Measurements from ENCODE around the gene ZNF777.

ZNF777 gene

DNA sequence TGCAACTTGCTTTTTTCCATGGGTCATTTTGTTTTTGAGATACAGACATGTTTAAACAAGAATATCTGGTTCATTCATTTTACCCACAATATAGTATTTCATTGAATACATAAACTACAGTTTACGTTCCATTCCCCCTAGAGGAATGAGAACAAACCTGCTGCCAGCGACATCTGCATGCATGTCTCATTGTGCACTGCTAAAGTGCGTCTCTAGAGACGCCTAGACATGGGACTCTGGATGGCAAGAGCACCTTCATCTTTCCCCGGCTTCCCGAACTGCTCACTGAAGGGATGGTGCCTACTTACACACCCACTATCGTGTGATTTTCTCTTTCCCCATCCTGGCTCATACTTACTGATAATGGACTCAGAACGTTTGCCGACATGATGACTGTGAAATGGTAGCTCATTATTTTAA lies 1.2 kb upstream of the ZNF777 start:
- TF ChIP-seq TEAD4 (IDR thresholded peaks at IDR 0.05) (no peak), RAD21 (IDR thresholded peaks at IDR 0.05; ENCODE audit: low read depth) (no peak), TAF1 (IDR thresholded peaks at IDR 0.05; ENCODE audit: low read depth) (no peak), NFIC (IDR thresholded peaks at IDR 0.05) (no peak), EP300 (IDR thresholded peaks at IDR 0.05; ENCODE audit: borderline replicate concordance) (no peak), ZBTB7A (IDR thresholded peaks at IDR 0.05; ENCODE audit: low read depth) (no peak), YY1 (IDR thresholded peaks at IDR 0.05; ENCODE audit: low read depth) (no peak), CREB1 (IDR thresholded peaks at IDR 0.05; ENCODE audit: low read depth) (no peak), CEBPB (IDR thresholded peaks at IDR 0.05) (no peak), EGR1 (IDR thresholded peaks at IDR 0.05) (no peak)
- TF ChIP-seq, protein P1, sequence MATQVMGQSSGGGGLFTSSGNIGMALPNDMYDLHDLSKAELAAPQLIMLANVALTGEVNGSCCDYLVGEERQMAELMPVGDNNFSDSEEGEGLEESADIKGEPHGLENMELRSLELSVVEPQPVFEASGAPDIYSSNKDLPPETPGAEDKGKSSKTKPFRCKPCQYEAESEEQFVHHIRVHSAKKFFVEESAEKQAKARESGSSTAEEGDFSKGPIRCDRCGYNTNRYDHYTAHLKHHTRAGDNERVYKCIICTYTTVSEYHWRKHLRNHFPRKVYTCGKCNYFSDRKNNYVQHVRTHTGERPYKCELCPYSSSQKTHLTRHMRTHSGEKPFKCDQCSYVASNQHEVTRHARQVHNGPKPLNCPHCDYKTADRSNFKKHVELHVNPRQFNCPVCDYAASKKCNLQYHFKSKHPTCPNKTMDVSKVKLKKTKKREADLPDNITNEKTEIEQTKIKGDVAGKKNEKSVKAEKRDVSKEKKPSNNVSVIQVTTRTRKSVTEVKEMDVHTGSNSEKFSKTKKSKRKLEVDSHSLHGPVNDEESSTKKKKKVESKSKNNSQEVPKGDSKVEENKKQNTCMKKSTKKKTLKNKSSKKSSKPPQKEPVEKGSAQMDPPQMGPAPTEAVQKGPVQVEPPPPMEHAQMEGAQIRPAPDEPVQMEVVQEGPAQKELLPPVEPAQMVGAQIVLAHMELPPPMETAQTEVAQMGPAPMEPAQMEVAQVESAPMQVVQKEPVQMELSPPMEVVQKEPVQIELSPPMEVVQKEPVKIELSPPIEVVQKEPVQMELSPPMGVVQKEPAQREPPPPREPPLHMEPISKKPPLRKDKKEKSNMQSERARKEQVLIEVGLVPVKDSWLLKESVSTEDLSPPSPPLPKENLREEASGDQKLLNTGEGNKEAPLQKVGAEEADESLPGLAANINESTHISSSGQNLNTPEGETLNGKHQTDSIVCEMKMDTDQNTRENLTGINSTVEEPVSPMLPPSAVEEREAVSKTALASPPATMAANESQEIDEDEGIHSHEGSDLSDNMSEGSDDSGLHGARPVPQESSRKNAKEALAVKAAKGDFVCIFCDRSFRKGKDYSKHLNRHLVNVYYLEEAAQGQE (IDR thresholded peaks at IDR 0.05; ENCODE audit: low read depth) = no peak
- TF ChIP-seq, protein P2, sequence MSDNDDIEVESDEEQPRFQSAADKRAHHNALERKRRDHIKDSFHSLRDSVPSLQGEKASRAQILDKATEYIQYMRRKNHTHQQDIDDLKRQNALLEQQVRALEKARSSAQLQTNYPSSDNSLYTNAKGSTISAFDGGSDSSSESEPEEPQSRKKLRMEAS (IDR thresholded peaks at IDR 0.05) = no peak

DNA sequence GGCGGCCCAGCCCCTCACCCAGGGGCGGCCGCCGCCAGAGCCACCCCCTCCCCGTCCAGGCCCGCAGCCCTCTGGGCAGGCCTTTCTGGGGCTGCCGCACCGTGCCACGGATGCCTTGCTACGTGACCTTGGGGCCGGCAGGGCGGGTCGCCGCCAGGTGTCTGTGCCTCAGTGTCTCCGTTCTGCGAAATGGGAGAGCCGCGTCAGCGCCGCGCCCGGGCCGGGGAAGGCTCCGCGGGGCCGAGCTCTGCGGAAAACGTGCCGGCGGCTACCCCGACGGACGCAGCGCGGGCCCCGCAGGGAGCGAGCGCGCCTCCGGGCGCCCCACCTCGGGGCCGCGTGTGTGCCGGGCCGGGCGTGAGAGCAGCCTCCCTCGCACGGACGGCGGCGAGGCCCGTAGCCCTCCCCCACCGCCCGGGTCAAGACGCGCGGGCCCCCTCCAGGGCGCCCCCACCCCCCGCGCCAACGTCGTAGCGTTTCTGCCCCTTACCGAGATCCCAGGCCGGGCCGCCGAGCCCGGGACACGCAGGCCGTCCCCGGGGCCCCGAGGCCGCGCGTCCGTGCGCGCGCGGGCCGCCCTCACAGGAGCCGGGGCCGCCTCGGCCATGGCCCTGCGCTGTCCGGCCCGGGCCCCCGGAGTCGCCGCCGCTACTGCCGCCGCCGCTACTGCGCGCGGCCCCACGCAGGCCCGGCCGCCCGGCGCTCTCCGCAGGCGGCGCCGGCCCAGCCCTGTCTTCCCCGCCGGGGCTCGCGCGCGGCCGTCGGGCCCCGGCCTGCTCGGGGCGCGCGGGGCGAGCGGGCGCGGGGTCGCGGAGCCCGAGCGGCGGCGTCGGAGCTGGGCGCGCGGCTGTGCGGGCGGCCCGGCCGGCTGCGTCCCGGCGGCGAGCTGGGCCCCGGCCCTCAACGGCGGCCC lies 1.1 kb downstream of the ZNF777 start:
- TF ChIP-seq TAF1 (IDR thresholded peaks at IDR 0.05; ENCODE audit: low read depth) = no peak
- TF ChIP-seq TEAD4 (IDR thresholded peaks at IDR 0.05) = no peak

DNA sequence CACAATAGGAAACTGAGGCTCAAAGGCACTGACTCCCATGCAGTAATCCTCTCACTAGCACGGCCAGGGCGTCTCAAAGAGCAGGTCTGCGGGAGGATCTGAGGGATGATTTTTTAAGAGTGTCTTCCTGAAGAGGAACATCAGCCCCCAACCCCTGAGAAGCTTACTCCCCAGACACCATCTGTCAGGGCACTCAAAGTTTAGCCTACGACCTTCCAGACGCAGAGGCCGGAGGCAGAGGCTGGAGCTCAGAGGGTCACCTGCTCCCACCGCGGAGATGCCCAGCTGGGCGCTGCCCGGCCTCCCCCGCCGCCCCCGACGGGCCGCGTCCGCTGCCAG lies 1.7 kb downstream of the ZNF777 start:
- TF ChIP-seq TAF1 (IDR thresholded peaks at IDR 0.05; ENCODE audit: low read depth) (no peak), CREB1 (IDR thresholded peaks at IDR 0.05; ENCODE audit: low read depth) (no peak), EP300 (IDR thresholded peaks at IDR 0.05; ENCODE audit: borderline replicate concordance) (no peak), NFIC (IDR thresholded peaks at IDR 0.05) (no peak), TEAD4 (IDR thresholded peaks at IDR 0.05) (no peak), TCF12 (IDR thresholded peaks at IDR 0.05; ENCODE audit: low read depth) (no peak), YY1 (IDR thresholded peaks at IDR 0.05; ENCODE audit: low read depth) (no peak), ZBTB7A (IDR thresholded peaks at IDR 0.05; ENCODE audit: low read depth) (no peak), CEBPB (IDR thresholded peaks at IDR 0.05) (no peak), EGR1 (IDR thresholded peaks at IDR 0.05) (no peak)
- TF ChIP-seq, protein P2 (IDR thresholded peaks at IDR 0.05) = no peak
- TF ChIP-seq, protein P1 (IDR thresholded peaks at IDR 0.05; ENCODE audit: low read depth) = no peak

DNA sequence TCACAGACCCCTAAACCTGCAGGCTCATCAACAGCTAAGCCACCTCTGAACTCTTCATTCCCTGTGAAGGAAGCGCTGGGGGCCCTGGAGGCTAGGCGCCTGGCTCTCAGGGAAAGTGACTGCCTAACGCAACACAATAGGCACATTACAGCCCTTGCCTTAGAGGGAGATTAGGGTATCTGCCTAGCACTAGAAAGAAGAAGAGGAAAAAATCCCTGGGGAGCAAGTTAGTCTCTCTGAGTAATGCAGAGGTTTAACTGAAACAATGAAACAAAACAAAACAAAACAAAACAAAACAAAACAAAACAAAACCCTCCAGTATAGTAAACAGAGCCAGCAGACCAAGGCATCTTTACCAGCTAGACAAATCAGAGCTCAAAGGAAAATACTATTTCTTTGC lies 2.6 kb downstream of the ZNF777 start:
- TF ChIP-seq EP300 (IDR thresholded peaks at IDR 0.05; ENCODE audit: borderline replicate concordance) = no peak
- TF ChIP-seq EGR1 (IDR thresholded peaks at IDR 0.05) = no peak
- TF ChIP-seq FOXM1 (IDR thresholded peaks at IDR 0.05; ENCODE audit: borderline replicate concordance, low read depth) = no peak
- TF ChIP-seq CREB1 (IDR thresholded peaks at IDR 0.05; ENCODE audit: low read depth) = no peak
- TF ChIP-seq TCF12 (IDR thresholded peaks at IDR 0.05; ENCODE audit: low read depth) = no peak
- TF ChIP-seq YY1 (IDR thresholded peaks at IDR 0.05; ENCODE audit: low read depth) = no peak
- TF ChIP-seq RAD21 (IDR thresholded peaks at IDR 0.05; ENCODE audit: low read depth) = no peak
- TF ChIP-seq NFIC (IDR thresholded peaks at IDR 0.05) = no peak
- TF ChIP-seq, protein P3, sequence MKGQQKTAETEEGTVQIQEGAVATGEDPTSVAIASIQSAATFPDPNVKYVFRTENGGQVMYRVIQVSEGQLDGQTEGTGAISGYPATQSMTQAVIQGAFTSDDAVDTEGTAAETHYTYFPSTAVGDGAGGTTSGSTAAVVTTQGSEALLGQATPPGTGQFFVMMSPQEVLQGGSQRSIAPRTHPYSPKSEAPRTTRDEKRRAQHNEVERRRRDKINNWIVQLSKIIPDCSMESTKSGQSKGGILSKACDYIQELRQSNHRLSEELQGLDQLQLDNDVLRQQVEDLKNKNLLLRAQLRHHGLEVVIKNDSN (IDR thresholded peaks at IDR 0.05) = no peak
- no peak for TF ChIP-seq TEAD4 (IDR thresholded peaks at IDR 0.05)
- TF ChIP-seq, protein P2 (IDR thresholded peaks at IDR 0.05) = no peak

DNA sequence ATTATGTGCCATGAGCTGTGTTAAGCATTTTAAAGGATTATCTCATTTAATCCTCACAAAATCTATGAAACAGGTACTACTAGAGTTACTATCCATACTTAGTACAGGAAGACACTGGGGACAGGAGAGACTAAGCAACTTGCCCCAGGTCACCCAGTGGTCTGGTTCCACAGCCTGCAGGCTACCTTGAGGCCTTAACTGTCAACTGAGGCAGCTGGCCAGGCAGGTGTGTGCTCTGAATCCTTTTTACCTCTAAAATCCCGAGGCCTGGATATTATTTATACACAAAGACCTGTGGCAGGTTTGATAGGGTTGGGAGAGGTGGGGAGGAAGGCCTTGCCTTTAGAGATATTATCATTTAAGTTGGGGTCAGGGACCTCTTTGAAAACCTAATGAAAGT lies 3.1 kb downstream of the ZNF777 start:
- TF ChIP-seq, protein P1 (IDR thresholded peaks at IDR 0.05; ENCODE audit: low read depth) = no peak
- TF ChIP-seq ZBTB7A (IDR thresholded peaks at IDR 0.05; ENCODE audit: low read depth) (no peak), RAD21 (IDR thresholded peaks at IDR 0.05; ENCODE audit: low read depth) (no peak), NFIC (IDR thresholded peaks at IDR 0.05) (no peak), TCF12 (IDR thresholded peaks at IDR 0.05; ENCODE audit: low read depth) (no peak), TAF1 (IDR thresholded peaks at IDR 0.05; ENCODE audit: low read depth) (no peak), EP300 (IDR thresholded peaks at IDR 0.05; ENCODE audit: borderline replicate concordance) (no peak), TEAD4 (IDR thresholded peaks at IDR 0.05) (no peak), EGR1 (IDR thresholded peaks at IDR 0.05) (no peak), CEBPB (IDR thresholded peaks at IDR 0.05) (no peak), CREB1 (IDR thresholded peaks at IDR 0.05; ENCODE audit: low read depth) (no peak)
- TF ChIP-seq, protein P3 (IDR thresholded peaks at IDR 0.05) = no peak
- TF ChIP-seq, protein P2 (IDR thresholded peaks at IDR 0.05) = no peak
